ENCODE measurements around the gene METTL14.
A peak's percentile ranks its signal among the peaks of the same experiment; 100 is the strongest.

The METTL14 gene

GRCh38 chr4:118734491-118735205, 49.5 kb downstream of the METTL14 start:
- no peak for DNase-seq (ENCODE audit: low read depth in 2 of 2)

- DNase-seq (ENCODE audit: low read depth in 2 of 2), result no peak
These were observed 51.7 kb downstream of the METTL14 start for GRCh38 chr4:118736900-118737299.

GRCh38 chr4:118738090-118738489, 52.9 kb downstream of the METTL14 start:
- no peak for DNase-seq (ENCODE audit: low read depth in 2 of 2)

- no peak for DNase-seq (ENCODE audit: low read depth in 2 of 2)
These were observed 54.0 kb downstream of the METTL14 start for GRCh38 chr4:118739022-118739713.

GRCh38 chr4:118740869-118741268, 55.7 kb downstream of the METTL14 start:
- DNase-seq (ENCODE audit: low read depth in 2 of 2), result no peak

- DNase-seq (ENCODE audit: low read depth in 2 of 2), result no peak
These were observed 56.2 kb downstream of the METTL14 start for GRCh38 chr4:118741301-118741855.

GRCh38 chr4:118742050-118742449, 56.9 kb downstream of the METTL14 start:
- DNase-seq (ENCODE audit: low read depth in 2 of 2), result no peak

GRCh38 chr4:118743867-118744266, 58.7 kb downstream of the METTL14 start:
- no peak for DNase-seq (ENCODE audit: low read depth in 2 of 2)

GRCh38 chr4:118745357-118745756, 60.2 kb downstream of the METTL14 start:
- DNase-seq (ENCODE audit: low read depth in 2 of 2), result no peak

- no peak for DNase-seq (ENCODE audit: low read depth in 2 of 2)
These were observed 61.2 kb downstream of the METTL14 start for GRCh38 chr4:118746251-118746919.

- no peak for DNase-seq (ENCODE audit: low read depth in 2 of 2)
These were observed 64.3 kb downstream of the METTL14 start for GRCh38 chr4:118749347-118749988.

GRCh38 chr4:118751629-118752323, 66.6 kb downstream of the METTL14 start:
- peak; percentile 63 to 66 for DNase-seq (ENCODE audit: low read depth in 2 of 2)

GRCh38 chr4:118752551-118752950, 67.4 kb downstream of the METTL14 start:
- no peak for DNase-seq (ENCODE audit: low read depth in 2 of 2)

GRCh38 chr4:118753096-118753495, 67.9 kb downstream of the METTL14 start:
- DNase-seq (ENCODE audit: low read depth in 2 of 2), result no peak

GRCh38 chr4:118753685-118754084, 68.5 kb downstream of the METTL14 start:
- no peak for DNase-seq (ENCODE audit: low read depth in 2 of 2)

GRCh38 chr4:118754890-118755289, 69.7 kb downstream of the METTL14 start:
- DNase-seq (ENCODE audit: low read depth in 2 of 2), result no peak

GRCh38 chr4:118755438-118756226, 70.4 kb downstream of the METTL14 start:
- DNase-seq (ENCODE audit: low read depth in 2 of 2), result no peak

- no peak for DNase-seq (ENCODE audit: low read depth in 2 of 2)
These were observed 71.2 kb downstream of the METTL14 start for GRCh38 chr4:118756429-118756828.

- DNase-seq (ENCODE audit: low read depth in 2 of 2), result no peak
These were observed 71.8 kb downstream of the METTL14 start for GRCh38 chr4:118756958-118757357.

GRCh38 chr4:118757761-118758251, 72.6 kb downstream of the METTL14 start:
- DNase-seq (ENCODE audit: low read depth in 2 of 2), result no peak
